SK-N-SH (cell line): ENCODE results near the gene PLEKHM3.

Experiments
- POLR2AphosphoS5 ChIP-seq: IDR thresholded peaks from 2 replicates; pipeline ENCODE4 v1.6.1; 2012; ENCODE audit warnings: low read depth, low read length
- RAD21 ChIP-seq: IDR thresholded peaks from 2 replicates; pipeline ENCODE4 v1.6.1; 2012; ENCODE audit warnings: mild to moderate bottlenecking, low read length
- RCOR1 ChIP-seq: fragments of 150-350 bp; IDR thresholded peaks from 2 replicates; pipeline ENCODE4 v1.6.1; 2017; ENCODE audit warnings: antibody characterized with exemption, low read length
- USF1 ChIP-seq: IDR thresholded peaks from 2 replicates; pipeline ENCODE4 v1.4.0; 2012; ENCODE audit warnings: low read depth, borderline replicate concordance
- YY1 ChIP-seq: IDR thresholded peaks from 2 replicates; pipeline ENCODE4 v1.4.0; 2012; ENCODE audit warnings: low read depth, mild to moderate bottlenecking
- TF ChIP-seq, protein P1 (sequence below): fragments of 200-600 bp; sonication (generic); IDR thresholded peaks from 2 replicates; pipeline ENCODE4 v1.6.1; 2017; ENCODE audit warnings: antibody characterized with exemption, mild to moderate bottlenecking, moderate library complexity
- TF ChIP-seq, protein P2 (sequence below): IDR thresholded peaks from 2 replicates; pipeline ENCODE4 v1.4.0; 2012; ENCODE audit warnings: low read depth

DNA sequence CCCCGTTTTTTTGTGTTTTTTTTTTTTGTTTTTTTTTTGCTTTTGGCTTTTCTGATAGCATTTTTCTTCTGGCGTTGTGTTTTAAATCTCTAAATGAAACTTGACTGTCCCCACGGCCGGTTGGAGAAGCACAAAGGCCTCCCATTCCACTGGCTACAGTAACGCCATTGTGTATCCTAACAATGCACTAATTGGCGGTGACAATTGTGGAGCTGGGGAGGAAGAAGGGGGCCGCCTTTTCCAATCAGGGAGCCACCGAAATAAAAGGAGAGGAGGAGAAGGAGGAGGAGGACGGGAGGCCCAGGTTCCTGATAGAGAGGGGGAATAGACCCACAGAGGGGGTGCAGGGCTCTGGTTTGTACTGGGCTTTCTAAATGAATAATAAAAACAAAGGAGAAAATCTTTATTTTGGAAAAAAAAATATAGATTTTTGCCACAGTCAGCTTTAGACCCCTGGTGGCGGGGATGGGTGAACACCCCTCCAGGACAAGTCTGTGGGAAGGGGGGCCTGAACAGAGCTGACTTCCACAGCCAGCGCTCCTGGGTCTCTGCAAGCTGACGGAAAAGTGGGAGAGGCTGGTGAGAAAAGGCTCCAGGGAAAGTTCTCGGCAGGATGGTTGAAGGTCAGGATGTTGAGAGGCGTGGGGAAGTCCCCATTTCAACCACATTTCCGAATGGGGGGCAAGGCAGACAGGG, 212.0 kb downstream of the PLEKHM3 start:
- TF ChIP-seq, protein P1, sequence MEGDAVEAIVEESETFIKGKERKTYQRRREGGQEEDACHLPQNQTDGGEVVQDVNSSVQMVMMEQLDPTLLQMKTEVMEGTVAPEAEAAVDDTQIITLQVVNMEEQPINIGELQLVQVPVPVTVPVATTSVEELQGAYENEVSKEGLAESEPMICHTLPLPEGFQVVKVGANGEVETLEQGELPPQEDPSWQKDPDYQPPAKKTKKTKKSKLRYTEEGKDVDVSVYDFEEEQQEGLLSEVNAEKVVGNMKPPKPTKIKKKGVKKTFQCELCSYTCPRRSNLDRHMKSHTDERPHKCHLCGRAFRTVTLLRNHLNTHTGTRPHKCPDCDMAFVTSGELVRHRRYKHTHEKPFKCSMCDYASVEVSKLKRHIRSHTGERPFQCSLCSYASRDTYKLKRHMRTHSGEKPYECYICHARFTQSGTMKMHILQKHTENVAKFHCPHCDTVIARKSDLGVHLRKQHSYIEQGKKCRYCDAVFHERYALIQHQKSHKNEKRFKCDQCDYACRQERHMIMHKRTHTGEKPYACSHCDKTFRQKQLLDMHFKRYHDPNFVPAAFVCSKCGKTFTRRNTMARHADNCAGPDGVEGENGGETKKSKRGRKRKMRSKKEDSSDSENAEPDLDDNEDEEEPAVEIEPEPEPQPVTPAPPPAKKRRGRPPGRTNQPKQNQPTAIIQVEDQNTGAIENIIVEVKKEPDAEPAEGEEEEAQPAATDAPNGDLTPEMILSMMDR: no peak
- TF ChIP-seq RAD21 (no peak), RCOR1 (no peak), POLR2AphosphoS5 (no peak), USF1 (no peak), YY1 (no peak)
- TF ChIP-seq, protein P2, sequence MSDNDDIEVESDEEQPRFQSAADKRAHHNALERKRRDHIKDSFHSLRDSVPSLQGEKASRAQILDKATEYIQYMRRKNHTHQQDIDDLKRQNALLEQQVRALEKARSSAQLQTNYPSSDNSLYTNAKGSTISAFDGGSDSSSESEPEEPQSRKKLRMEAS: no peak
